GM12891 (cell line): ENCODE results near the gene CCSER1.
"Not testable (repeated sequence)": the region's sequence is repeated elsewhere in the genome, so short reads cannot be mapped to it uniquely, and the experiment has no call there.

ENCODE experiments used
- DNase-seq: peaks from one replicate; pipeline ENCODE4 v3.0.0; 2011; ENCODE audit warnings: low spot score; ENCODE audit not compliant: insufficient read length
- FAIRE-seq: peaks from 2 replicates; lab custom pipeline; 2011; peaks lifted over from hg19 to GRCh38; lab: Jason Lieb, UNC
- PAX5 ChIP-seq: IDR thresholded peaks from 2 replicates; pipeline ENCODE4 v1.6.1; 2011; ENCODE audit warnings: low read length, moderate library complexity, mild to moderate bottlenecking; ENCODE audit not compliant: insufficient read depth, severe bottlenecking
- POLR2A ChIP-seq: IDR thresholded peaks from 2 replicates; pipeline ENCODE4 v1.6.1; 2011; ENCODE audit warnings: low read depth, low read length, control low read depth
- POLR2AphosphoS5 ChIP-seq: IDR thresholded peaks from 2 replicates; pipeline ENCODE4 v1.6.1; 2011; ENCODE audit warnings: low read depth, low read length, control low read depth
- POU2F2 ChIP-seq: IDR thresholded peaks from 2 replicates; pipeline ENCODE4 v1.6.1; 2011; ENCODE audit warnings: low read depth, mild to moderate bottlenecking, control low read depth, low read length, moderate library complexity
- SPI1 ChIP-seq: IDR thresholded peaks from 2 replicates; pipeline ENCODE4 v1.6.1; 2011; ENCODE audit warnings: low read depth, low read length, control low read depth
- TAF1 ChIP-seq: IDR thresholded peaks from 2 replicates; pipeline ENCODE4 v1.6.1; 2011; ENCODE audit warnings: low read depth, low read length, control low read depth

CCSER1 gene

DNA sequence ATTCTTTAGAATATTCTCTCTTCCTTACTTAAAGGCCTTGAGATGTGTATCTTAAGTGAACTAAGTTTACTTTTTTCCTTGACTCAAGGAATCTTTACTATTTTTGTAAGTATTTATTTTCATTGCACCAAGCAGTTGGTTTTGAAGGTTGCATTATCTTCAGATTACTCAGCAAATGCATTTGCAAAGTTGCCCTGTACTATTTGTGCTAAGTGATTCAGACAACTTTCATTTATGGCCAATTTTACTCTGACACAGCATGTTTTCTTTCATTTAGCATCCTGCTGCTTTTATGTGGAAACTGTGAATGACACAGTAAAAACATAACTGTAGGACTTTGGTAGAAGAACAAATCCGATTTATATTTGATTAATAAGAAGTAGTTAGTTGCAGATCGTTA is 191.0 kb downstream of the CCSER1 start:
- TF ChIP-seq TAF1 (no peak), SPI1 (no peak), POLR2A (no peak), POU2F2 (no peak)
- no peak for DNase-seq
- no peak for FAIRE-seq

GRCh38 chr4:90328558-90328957 is 201.4 kb downstream of the CCSER1 start:
- DNase-seq (no peak), FAIRE-seq (no peak)
- TF ChIP-seq SPI1 (no peak), POU2F2 (no peak), POLR2AphosphoS5 (no peak), POLR2A (no peak), PAX5 (no peak), TAF1 (no peak)

GRCh38 chr4:90330546-90330945 is 203.4 kb downstream of the CCSER1 start:
- DNase-seq (no peak), FAIRE-seq (no peak)
- TF ChIP-seq TAF1 (no peak), PAX5 (no peak)

- DNase-seq: no peak
- FAIRE-seq: no peak
- no peak for TF ChIP-seq POLR2A
- no peak for TF ChIP-seq PAX5
- TF ChIP-seq TAF1: no peak
- TF ChIP-seq POLR2AphosphoS5: no peak
- no peak for TF ChIP-seq POU2F2
- no peak for TF ChIP-seq SPI1
These were observed 218.5 kb downstream of the CCSER1 start for GRCh38 chr4:90345549-90346215.

DNA sequence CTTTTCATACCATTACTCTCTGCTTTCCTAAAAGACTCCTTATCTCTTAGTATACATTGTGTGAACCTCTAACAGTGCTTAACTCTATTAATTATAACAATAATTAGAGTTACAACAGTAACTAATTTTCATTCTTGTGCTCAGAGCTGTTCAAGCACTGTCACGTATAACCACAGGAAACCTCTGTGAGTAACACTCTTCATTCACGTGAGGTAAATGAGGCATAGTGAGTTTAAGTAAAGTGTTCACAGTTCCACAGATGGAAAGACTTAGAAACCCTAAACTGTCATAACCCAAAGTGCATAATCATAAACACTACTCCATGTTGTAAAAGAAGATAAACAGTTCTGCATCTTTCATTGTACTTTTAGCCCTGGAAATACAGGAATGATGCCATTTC is 222.4 kb downstream of the CCSER1 start:
- no peak for FAIRE-seq
- no peak for DNase-seq
- TF ChIP-seq TAF1 (no peak), POLR2AphosphoS5 (no peak), POU2F2 (no peak), PAX5 (no peak), SPI1 (no peak), POLR2A (no peak)

DNA sequence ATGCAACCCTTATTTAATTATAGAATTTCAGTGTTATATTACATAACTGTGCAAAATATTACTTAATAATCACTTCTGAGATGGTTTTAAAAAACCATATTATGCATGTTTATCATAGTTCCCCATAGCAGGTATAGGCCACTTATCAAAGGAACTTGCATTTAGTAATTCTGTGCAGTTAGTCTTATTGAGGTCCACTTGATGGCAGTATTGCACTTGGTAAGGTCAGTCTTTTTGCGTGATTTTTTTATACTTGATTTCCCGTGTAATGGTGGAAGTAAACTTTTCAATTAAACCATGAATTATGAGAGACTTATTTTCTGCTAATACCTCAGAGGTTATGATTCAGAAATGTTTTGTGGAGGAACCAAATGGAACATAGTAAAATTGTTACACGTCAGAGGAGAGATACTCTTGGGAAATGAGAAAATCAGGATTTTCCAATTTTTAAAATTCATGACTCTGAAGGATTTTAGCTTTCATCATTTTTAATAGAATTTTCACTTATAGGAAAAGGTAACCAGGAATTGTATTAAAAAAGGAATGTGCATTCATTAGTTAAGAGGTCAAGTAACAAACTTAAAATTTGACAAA is 230.0 kb downstream of the CCSER1 start:
- no peak for FAIRE-seq
- no peak for TF ChIP-seq POU2F2
- no peak for TF ChIP-seq PAX5
- TF ChIP-seq POLR2AphosphoS5: no peak
- no peak for TF ChIP-seq POLR2A
- no peak for TF ChIP-seq SPI1
- TF ChIP-seq TAF1: no peak
- no peak for DNase-seq

GRCh38 chr4:90375081-90375480 is 247.9 kb downstream of the CCSER1 start:
- DNase-seq (no peak), FAIRE-seq (no peak)
- TF ChIP-seq TAF1 (no peak), POLR2AphosphoS5 (no peak), PAX5 (no peak)

- TF ChIP-seq SPI1: no peak
- FAIRE-seq (no peak), DNase-seq (no peak)
These were observed 266.0 kb downstream of the CCSER1 start for GRCh38 chr4:90393215-90393614.

- DNase-seq: no peak
- TF ChIP-seq POLR2A: no peak
- TF ChIP-seq PAX5: no peak
- TF ChIP-seq POU2F2: no peak
- no peak for TF ChIP-seq TAF1
- FAIRE-seq: no peak
These were observed 276.6 kb downstream of the CCSER1 start for GRCh38 chr4:90403781-90404180.

GRCh38 chr4:90407897-90408296 is 280.7 kb downstream of the CCSER1 start:
- not testable (repeated sequence) for FAIRE-seq, DNase-seq

DNA sequence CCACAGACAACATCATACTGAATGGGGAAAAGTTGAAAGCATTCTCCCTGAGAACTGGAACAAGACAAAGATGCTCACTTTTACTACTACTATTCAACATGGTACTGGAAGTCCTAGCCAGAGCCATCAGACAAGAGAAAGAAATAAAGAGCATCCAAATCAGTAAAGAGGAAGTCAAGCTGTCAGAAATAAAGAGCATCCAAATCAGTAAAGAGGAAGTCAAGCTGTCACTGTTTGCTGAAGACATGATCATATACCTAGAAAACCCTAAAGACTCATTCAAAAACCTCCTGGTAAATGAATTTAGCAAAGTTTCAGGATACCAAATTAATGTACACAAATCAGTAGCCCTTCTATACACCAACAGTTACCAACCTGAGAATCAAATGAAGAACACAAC is 285.6 kb downstream of the CCSER1 start:
- not testable (repeated sequence) for DNase-seq

GRCh38 chr4:90415116-90415515 is 287.9 kb downstream of the CCSER1 start:
- FAIRE-seq (no peak), DNase-seq (no peak)
- no peak for TF ChIP-seq TAF1
- TF ChIP-seq POLR2A: no peak
- TF ChIP-seq POLR2AphosphoS5: no peak
- no peak for TF ChIP-seq PAX5
- no peak for TF ChIP-seq POU2F2
- no peak for TF ChIP-seq SPI1

More for the DNA sequence above, 285.6 kb downstream of the CCSER1 start:
- FAIRE-seq: not testable (repeated sequence)
